Measurements from ENCODE around the gene GPSM3.
"Not testable (repeated sequence)": the region's sequence is repeated elsewhere in the genome, so short reads cannot be mapped to it uniquely, and the experiment has no call there.

GPSM3 gene

DNA sequence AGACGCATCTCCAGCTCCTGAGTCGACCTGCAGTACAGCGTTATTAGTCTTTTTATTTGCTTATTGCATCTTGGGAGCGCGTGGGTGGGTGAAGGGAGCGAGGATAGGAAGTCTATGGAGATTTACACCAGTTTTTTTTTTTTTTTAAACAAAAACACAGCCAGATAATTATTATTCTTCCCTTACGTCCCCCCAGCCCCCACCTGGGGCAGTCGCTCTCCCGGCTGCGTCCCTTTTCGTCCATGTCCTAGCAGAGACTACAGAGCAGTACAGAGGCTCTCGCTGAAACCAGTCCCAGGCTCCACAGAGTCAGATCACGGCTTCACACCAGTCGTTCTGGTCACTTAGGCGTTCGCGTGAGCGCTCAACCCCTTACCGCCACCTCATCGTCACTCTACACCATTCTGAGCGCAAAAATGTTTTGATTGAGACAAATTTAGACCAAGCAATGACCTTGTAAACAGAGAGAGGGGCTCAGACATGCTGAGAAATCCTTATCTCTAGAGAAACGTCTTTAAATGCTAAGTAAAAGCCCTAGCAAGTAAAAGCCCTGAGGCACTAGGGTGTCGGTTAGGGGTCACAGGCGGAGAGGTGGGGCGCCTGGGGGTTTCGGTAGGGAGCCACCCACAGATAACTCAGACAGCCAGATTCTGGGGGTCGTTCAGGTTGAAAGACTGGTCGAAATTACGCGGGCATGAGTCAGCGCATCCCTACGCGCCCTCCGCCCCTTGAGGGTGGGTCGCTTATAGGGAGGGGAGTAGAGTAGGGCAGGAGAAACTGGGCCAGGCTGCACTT, 39.5 kb downstream of the GPSM3 start:
- DNase-seq, result peak in 20 of 56 donors; percentile 7 to 60 (median 44)

DNA sequence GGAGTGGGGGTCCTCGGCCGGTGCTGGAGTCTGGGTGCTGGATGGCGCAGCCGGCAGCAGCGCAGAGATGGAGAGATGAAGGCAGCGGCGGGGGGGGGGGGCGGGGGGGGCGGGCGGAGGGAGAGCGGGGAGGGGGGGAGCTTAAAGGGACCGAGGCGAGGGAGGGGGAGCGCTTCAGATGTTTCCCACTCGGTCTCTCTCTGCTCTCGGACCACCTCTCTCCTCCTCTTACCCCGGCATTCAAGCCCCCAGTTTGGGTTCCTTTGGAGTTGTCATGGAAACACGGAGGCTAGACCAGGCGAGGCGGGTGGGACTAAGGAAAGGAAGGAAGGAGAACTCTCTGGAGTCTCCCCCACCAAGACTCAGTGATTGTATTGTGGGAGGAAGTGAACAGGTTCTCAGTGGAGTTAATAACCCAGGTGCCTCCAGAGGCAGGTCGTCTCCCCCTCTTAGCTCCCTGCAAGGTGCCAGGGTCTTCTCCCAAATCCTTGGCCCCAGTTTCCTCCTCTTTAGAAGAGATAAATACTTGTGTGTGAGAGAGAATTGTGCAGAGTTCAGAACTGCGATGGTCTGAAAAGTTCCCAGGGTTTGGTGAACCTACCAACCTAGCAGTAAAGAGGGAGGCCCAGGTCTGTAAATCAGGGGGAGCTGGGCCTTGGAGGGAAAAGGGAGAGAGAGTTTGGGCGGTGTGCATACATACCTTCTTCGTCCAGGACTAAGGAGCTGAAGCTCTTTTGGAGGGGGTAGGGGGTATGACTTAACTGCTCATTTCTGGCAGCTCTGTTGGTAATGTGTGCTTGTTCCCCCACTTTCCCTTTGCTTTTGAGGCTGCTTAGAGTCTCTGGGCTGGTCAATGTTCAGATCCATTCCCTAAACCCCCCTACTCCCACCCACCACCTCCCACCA, 40.3 kb downstream of the GPSM3 start, which contains the start of gene PRRT1:
Gene PRRT1 (minus strand): TSS at position 77 of the 906 bp plus-strand sequence. CDS start 112 bp downstream, outside the sequence.
- peak in 33 of 56 donors; percentile 12 to 75 (median 40) for DNase-seq

DNA sequence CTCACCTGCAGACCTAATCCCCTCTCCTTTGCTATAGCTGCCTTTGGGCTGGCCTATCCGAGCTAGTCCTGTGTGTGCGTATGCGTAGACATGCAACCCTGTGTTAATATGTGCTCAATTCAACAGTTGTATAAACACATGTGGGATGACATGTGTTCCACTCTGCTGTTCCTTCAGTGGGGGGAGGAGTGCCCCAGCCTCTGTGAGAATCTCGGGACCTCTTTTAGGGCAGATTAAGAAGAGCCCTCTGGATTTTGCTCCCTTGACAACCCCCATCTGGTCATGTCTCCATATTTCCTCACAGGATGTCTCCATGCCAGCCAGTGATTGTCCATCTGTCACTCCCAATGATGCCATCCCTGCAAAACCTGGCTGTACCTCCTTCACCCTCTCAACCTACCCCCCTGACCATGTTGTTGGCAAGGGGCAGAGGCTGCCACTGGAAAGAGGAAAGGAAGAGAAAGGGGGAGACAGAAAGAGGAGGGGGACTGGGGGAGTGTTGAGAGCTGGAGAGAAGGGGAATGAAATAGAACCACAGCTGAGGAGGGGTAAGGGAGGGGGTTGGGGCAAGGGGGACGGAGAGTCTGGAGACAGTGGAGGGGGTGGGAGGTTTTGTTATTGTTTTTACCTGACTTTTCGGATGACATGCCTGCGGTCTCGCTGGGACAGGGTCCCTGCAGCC, 41.1 kb downstream of the GPSM3 start:
- DNase-seq, result peak in 17 of 56 donors; percentile 13 to 57 (median 35)

DNA sequence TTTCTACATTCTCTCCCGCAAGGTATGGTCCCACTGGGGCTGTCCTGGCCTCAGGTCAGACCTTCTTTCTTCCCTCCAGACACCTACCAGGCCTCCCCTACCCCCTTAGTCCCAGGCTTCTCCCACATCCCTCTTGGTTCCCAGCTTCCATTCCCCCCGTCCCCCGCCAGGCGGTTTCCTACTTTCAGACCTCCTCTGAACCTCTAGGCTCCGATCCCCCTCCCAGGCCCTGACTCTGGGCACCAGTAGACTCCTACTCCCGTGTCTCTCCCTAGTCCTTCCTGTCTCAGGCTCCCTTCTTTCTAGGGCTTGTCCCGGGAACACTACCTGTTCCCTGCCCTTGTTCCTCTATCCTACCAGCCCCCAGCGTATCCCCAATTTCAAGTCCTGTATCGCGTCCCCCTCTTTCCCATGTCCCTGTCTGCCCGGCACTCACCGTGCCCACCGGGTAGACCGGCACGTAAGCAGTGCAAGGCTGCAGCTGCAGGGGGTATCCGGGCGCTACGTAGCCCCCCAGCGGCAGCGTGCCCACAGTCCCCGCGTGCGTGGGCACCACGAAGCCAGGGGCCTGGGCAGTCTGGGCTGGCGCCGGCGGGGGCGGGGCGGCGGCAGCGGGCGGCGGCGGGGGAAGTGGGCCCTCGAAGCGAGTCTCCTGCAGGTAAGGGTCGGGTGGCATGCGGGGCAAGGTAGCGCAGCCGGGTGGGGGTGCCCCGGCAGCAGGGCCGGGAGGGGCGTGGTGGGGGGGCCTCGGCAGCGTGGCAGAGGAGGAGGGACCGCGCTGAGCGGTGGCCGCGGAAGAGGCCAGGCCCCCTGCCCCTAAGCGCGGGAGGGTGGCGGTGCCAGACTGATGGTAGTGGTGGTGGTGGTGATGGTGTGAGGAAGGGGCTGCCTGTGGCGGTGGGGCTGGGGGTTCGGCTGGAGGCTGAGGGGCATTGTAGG, 42.2 kb downstream of the GPSM3 start:
- peak in 1 of 56 donors; percentile 10 for DNase-seq

DNA sequence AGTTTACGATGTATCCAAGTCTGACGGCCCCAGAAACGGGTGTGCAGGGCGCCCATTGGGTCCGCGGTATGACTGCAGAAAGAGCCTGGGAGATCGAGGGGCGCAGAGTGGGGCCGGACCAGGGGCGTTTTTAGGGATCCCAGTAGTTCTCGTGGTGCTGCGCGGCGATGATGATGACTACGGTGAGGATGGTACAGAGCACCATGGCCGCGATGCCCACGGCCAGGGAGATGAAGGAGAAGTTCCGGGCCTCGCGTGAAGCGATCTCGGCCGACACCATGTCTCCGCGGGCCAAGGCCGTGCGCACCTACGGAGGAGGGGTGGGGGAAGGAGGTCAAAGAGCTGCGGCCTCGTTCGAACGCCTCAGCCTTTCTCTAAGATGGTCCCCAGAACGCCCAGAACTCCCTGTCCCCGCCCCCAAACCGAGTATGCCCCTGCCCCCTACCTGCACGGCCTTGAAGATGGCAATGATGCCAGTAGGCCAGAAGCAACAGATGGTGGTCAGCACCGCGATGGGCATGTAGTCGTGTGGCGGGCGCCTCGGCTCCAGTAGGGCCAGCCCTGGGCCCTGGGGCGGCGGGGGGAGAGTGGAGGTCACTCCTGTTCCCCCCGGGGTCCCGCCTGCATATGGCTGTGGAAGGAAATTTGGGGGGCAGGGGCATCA, 43.2 kb downstream of the GPSM3 start:
- DNase-seq, result no peak

DNA sequence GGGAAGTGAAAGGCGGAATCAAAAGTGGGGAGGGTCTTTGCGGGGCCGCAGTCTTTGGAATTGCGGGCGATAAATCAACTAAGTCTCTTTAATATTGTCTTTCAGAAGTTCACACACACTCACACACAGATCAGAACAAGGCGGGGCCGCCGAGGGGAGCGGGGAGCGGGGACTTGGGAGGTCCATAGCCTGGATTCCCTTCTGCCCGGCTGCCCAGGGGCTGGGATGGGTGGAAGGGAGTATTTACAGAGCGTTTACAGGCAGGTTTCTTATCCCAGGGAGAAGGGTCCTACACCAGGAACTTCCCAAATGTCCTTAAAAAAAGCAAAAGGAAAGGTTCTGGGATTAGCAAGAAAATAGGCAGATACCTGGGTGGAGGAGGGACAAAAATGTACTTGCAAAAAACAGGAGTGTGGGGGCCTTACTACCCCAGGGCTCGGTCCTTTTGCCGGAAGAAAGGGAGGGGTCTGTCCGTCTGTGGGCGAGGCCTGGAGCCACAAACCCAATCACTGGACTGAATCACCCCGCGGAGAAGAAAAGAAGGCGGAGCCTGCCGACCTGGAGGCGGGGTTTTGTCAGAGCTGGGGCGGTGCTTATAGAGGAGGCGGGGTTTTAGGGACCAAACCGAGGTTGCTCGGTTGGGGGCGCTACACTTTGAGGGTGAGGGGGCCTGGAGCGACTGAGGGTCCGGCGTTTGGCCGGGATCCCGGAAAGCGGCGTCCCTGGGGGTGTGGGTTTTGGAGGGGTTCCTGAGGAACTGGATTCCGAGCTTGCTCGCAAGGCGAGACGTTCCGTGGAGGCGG, 44.0 kb downstream of the GPSM3 start:
- DNase-seq, result peak in 13 of 56 donors; percentile 3 to 54 (median 26)

DNA sequence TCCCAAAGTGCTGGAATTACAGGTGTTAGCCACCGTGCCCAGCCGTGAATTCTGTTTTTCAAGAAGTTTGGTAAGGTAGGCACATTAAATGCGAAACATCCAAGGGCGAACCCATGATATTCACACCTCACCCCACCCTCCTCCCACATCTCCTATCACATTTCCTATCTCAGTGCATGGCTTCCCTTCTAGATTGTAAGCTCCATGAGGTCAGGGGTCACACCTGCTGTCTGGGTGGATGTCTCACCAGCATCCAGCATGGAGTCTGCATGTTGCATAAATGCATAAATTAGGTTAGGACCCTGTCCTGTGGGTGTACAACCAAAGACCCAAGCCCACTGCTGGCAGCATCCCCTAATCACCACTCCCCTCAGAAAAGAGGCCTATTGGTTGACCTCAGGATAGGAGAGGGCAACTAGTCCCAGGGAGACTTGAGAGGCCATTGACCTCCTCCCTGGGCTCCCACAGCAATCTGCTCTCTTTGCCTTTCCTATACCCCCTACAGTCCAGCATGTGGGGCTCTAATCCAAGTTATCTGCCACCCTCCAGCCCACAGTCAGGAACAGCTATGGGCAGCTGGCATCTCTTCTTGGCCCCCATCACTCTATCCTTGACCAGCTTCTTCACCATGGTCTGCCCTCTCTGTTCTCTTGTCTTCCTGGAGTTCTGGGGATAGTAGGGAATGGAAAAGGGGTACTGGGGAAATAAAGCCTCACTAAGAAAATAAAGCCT, 44.9 kb downstream of the GPSM3 start:
- no peak for DNase-seq

DNA sequence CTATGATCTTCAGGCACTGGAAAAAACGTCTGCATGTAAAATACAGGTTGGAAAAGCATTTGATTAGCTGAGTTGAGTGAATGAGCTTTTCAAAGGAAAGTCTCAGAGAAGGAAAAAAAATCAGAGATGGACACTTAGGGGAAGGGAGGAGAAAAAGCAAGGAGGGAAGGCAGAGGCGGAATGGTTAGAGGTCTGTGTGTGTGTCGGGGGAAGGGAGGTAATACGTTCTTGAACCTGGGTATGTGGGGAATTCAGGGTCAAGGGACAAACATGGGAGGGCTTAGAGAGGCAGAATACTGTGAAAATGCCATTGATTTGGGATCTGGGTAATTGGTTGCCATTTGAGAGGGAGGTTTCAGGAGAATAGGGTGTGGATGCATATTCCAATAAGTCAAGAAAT, 45.8 kb downstream of the GPSM3 start:
- no peak for DNase-seq

DNA sequence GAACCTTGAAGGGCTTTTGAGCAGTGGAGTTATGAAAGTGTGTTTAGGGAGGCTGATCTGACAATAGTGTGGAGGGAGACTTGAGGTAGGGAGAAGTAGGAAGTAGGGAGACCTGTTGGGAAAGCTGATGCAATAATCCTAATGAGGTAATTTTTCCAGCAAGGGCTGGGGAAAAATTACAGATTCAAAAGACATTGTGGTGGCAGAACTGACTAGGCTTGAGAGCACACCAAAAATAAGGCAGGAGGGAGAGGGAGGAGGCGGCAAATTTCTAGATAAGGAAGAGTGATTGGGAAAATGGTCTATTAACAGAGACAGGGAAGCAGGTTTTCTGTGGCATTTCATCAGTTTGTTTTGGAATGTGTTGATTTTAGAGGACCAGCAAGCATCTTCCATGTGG, 46.2 kb downstream of the GPSM3 start:
- DNase-seq, result no peak

DNA sequence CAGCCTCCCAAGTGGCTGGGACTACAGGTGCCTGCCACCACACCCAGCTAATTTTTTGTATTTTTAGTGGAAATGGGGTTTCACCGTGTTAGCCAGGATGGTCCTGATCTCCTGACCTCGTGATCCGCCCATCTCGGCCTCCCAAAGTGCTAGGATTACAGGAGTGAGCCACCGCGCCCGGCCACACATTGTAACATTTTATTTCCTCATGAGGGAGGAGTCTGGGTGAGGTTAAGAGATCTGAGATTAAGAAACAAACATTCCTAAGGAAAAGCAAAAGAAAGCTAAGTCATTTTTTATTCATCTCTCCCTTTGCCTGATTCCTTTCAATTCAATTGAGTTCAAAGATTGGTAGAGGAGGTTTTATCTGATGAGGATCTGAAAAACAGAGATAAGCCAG, 48.2 kb downstream of the GPSM3 start:
- not testable (repeated sequence) for DNase-seq

Data from nucleus accumbens (tissue), 56 donors.